ENCODE measurements around the gene CCN6. TPM values are rescaled to one million over a fixed set of nuclear protein-coding genes. Genes with fewer than 3 reads are reported as not detected.

Gene CCN6
- polyA plus RNA-seq, 6 donors from 2014 or later, result 0.11 to 0.15 TPM; not detected in 4

DNA sequence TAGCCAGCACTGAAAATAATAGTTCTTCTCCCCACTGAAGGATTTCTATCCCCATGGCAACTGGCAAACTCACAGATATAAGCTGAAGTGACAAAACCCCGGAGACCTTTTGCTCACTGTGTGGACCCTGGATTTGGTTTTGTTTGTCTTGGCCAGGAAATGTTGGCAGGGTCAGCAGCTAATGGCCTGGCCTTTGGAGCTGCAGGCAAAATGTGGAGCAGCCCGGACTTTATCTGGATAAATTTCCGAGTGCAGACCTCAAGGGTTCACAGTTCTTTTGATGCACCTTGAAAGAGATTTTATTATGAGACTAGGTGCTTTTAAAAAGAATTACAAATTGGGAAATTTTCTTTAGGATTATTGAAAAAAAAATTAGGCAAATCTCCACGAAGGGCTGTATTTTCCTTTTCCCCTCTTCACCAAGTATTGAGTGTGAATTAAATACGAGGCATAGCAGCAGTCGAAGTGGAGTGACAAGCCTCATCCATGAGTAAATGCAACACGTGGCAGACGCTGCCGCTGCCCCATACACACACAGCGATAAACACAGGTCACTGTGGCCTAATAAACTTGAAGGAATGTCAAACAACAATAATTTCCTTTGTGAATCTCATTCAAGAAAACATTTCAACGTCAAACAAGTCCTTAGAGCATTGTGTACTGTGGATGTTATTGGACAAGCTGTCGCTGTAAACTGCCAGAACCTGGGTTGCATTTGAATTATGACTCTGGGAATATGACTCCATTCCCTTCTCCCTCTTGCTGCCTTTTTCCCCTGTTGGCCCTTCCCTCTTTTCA is 35.1 kb upstream of the CCN6 start:
- Mint-ChIP-seq H3K27ac (no peak overlapping the region), H3K27me3 (no peaks in the 10 kb centered on the region), H3K4me3 (no peak overlapping the region), H3K4me1 (no peaks in the 10 kb centered on the region), H3K36me3 (peaks cover 4 to 6% of the 10 kb centered on the region in 2 donors), H3K9me3 (peaks cover 0 to 6% (median 4%) of the 10 kb centered on the region in 7 donors)
- DNase-seq, result no peak
- ATAC-seq (ENCODE audit: low read depth in 2 of 2), result no peak

DNA sequence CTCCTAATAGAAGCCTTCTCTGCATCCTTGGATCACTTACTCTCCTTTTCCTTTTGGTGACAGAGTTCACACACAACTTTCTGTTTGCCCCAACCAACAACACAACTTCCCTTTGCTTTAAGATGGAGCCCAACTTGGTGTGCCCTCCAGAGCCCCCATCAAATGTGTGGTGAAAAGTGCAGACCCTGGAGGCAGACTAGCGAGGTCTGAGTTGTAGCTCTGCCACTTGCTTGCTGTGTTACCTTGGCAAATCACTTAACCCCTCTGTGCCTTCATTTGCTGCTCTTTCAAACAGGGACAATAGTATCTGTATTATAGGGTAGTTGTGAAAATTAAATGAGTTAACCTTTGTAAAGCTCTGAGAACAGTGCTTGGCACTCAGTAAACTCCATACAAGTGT is 34.3 kb upstream of the CCN6 start:
- no peaks in the 10 kb centered on the region for H3K4me1 Mint-ChIP-seq
- H3K27me3 Mint-ChIP-seq, result no peaks in the 10 kb centered on the region
- H3K9me3 Mint-ChIP-seq, result peaks cover 6 to 13% (median 6%) of the 10 kb centered on the region in 7 donors
- H3K27ac Mint-ChIP-seq, result no peak overlapping the region
- no peak overlapping the region for H3K4me3 Mint-ChIP-seq
- ATAC-seq (ENCODE audit: low read depth in 2 of 2), result no peak
- peaks cover 10 to 14% of the 10 kb centered on the region in 2 donors for H3K36me3 Mint-ChIP-seq
- DNase-seq, result no peak

DNA sequence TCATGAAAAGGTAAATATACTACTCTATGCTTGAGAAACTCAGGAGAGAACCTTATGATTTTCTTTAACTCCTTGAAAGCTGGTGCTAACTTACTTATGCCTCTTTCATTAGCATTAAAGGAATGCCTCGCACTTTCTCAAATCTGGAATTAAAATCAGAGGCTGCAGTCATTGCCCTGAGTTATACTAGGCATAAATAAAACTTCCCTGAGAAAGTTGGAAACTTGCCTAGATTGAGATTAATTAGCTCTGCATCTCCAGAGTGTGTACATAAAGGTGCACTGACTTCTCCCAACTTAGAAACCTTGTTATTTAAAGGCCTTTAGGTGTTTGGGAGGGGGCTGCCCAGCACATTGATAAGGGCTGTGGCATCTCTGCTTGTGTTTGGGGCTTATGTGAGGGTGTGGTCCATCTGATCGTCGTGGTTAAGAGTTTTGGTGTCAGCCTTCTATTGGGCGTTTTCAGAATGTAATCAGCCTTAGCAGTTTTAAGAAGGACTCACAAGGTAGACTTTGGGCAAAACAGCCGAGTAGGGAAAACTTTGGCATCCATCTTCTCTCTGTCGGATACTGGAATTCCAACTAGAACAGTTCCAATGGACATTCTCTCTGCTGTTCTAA is 32.1 kb upstream of the CCN6 start:
- H3K4me3 Mint-ChIP-seq, result no peak overlapping the region
- no peaks in the 10 kb centered on the region for H3K27me3 Mint-ChIP-seq
- peaks cover 6 to 16% (median 8%) of the 10 kb centered on the region in 7 donors for H3K9me3 Mint-ChIP-seq
- DNase-seq (no peak), ATAC-seq (ENCODE audit: low read depth in 2 of 2) (no peak)
- peaks cover 12 to 16% of the 10 kb centered on the region in 2 donors for H3K36me3 Mint-ChIP-seq
- H3K27ac Mint-ChIP-seq, result no peak overlapping the region
- H3K4me1 Mint-ChIP-seq, result no peaks in the 10 kb centered on the region

- ATAC-seq (ENCODE audit: low read depth in 2 of 2) (no peak), DNase-seq (no peak)
- Mint-ChIP-seq H3K4me1 (peaks cover 0 to 2% (median 2%) of the 10 kb centered on the region in 3 donors), H3K4me3 (no peak overlapping the region), H3K27ac (no peak overlapping the region), H3K9me3 (peaks cover 6 to 16% (median 8%) of the 10 kb centered on the region in 7 donors), H3K27me3 (no peaks in the 10 kb centered on the region), H3K36me3 (peaks cover 12 to 16% of the 10 kb centered on the region in 2 donors)
Observed at GRCh38 chr6:112022749-112023148, 31.2 kb upstream of the CCN6 start.

DNA sequence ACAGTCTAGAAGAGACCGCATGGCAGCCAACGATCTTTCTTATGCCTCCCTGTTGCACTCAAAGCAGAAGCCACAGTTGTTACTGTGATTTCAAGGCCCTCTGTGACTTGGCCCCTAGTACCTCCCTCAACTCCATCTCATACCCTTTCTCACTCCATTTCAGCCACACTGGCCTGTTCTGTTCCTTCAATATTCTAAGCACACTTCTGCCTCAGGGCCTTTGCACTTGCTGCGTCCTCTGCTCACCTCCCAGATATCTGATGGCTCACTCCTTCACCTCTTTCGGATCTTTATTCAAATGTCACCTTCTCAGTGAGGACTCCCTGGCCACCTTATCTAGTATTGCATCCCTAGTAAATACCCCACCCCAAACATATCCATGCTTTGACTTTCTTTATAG is 29.4 kb upstream of the CCN6 start:
- ATAC-seq (ENCODE audit: low read depth in 2 of 2) (no peak), DNase-seq (no peak)
- Mint-ChIP-seq H3K36me3 (peaks cover 12 to 16% of the 10 kb centered on the region in 2 donors), H3K4me3 (no peak overlapping the region), H3K9me3 (peaks cover 6 to 16% (median 8%) of the 10 kb centered on the region in 7 donors), H3K27ac (no peak overlapping the region), H3K4me1 (peaks cover 13 to 17% (median 14%) of the 10 kb centered on the region in 3 donors), H3K27me3 (no peaks in the 10 kb centered on the region)

- Mint-ChIP-seq H3K9me3 (peaks cover 6 to 16% (median 8%) of the 10 kb centered on the region in 7 donors), H3K4me3 (no peak overlapping the region), H3K27me3 (peaks cover 0 to 1% (median 0%) of the 10 kb centered on the region in 3 donors), H3K4me1 (peaks cover 13 to 17% (median 15%) of the 10 kb centered on the region in 3 donors), H3K36me3 (peaks cover 12 to 16% of the 10 kb centered on the region in 2 donors), H3K27ac (no peak overlapping the region)
- no peak for ATAC-seq (ENCODE audit: low read depth in 2 of 2)
- no peak for DNase-seq
Observed at GRCh38 chr6:112026933-112027332, 27.0 kb upstream of the CCN6 start.

DNA sequence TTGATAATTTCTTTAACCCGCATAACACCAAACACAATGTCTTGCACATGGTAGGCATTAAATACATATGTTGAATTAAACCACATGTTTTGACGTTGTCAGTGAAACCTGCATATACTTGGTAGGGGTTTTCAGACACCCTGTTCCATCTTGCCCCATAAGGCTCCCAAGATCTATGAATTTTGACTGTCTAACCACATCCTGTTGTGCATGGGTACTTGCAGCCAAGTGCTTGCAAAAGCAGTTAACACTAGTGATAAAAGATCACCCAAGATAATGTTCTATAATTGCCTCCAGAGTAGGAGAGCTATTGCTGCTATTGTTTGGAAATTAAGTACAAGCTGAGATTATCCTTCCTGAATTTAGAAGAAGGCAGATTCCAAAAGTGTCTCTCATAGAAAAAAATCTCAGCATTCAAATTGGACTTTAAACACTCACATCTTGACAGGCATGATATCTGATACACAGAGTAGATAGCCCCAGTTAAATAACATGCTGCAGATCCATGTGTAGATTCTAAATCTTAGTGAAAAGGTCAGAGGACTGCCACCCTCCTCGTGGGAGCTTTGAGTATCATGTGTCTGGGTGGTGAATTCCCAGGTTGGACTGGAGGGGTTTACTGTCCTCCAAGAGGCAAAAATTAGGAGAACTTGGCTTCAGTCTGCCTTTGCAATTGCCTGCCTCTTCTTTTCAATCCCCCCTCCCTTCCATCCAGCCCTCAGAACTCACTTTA is 25.8 kb upstream of the CCN6 start:
- Mint-ChIP-seq H3K36me3 (peaks cover 12 to 16% of the 10 kb centered on the region in 2 donors), H3K27me3 (peaks cover 0 to 9% (median 0%) of the 10 kb centered on the region in 3 donors), H3K4me3 (peak overlapping the region in 1 of 8 donors; percentile 10), H3K27ac (peak overlapping the region in 1 of 6 donors; percentile 58), H3K4me1 (peaks cover 13 to 17% (median 15%) of the 10 kb centered on the region in 3 donors), H3K9me3 (peaks cover 6 to 16% (median 8%) of the 10 kb centered on the region in 7 donors)
- peak; percentile 70 to 78 for ATAC-seq (ENCODE audit: low read depth in 2 of 2)
- peak; percentile 13 for DNase-seq

DNA sequence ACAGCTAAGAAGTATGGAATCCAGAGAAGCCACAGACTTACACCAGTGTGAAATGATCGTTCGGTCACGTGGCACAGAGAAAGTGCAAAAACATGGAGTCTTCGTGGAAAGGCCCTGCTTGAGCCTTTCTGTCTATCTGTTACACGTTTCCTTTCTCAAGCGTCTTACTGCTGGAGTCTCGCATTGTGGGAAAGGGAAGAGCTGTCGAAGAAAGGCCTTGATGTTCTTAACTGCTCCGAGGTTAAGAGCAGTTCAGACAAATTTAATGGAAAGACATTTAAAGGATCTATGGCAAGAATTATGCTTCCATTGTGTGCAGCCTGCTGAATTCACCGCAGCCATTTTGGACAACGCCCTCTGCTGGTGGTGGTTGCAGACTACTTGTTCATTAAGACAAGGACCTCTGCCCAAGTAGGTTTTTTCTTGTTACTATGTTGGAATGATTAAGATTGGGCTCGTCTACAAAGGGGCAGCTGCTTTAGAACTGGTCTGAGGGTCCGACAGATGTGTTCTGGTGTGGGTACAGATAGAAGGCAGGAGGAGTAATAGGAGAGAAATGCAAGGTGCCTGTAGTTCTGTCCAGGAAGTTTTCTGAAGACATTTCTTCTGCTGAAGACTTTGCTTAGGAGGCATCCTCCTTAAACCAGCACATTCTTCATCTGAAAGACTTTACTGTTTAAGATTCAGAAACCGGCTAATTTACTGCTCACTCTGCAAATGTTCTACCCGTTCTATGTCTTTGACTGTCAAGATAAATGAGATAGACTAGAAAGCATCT is 24.7 kb upstream of the CCN6 start:
- Mint-ChIP-seq H3K4me1 (peaks cover 13 to 17% (median 15%) of the 10 kb centered on the region in 3 donors), H3K27me3 (peaks cover 4 to 19% (median 11%) of the 10 kb centered on the region in 3 donors), H3K9me3 (peaks cover 0 to 7% (median 4%) of the 10 kb centered on the region in 7 donors), H3K4me3 (peak overlapping the region in 2 of 8 donors; percentile 14 to 38), H3K36me3 (peaks cover 6% of the 10 kb centered on the region in 2 donors), H3K27ac (no peak overlapping the region)
- DNase-seq (peak; percentile 45), ATAC-seq (ENCODE audit: low read depth in 2 of 2) (peak; percentile 47 to 67)

- DNase-seq (no peak), ATAC-seq (ENCODE audit: low read depth in 2 of 2) (no peak)
- Mint-ChIP-seq H3K4me3 (no peak overlapping the region), H3K27me3 (peaks cover 5 to 19% (median 12%) of the 10 kb centered on the region in 3 donors), H3K9me3 (no peaks in the 10 kb centered on the region), H3K4me1 (peaks cover 13 to 17% (median 15%) of the 10 kb centered on the region in 3 donors), H3K27ac (peak overlapping the region in 1 of 6 donors; percentile 2), H3K36me3 (no peaks in the 10 kb centered on the region)
Observed at GRCh38 chr6:112030206-112030960, 23.5 kb upstream of the CCN6 start.

GRCh38 chr6:112030961-112031660 is 22.8 kb upstream of the CCN6 start:
- H3K27me3 Mint-ChIP-seq, result peaks cover 9 to 19% (median 12%) of the 10 kb centered on the region in 3 donors

DNA sequence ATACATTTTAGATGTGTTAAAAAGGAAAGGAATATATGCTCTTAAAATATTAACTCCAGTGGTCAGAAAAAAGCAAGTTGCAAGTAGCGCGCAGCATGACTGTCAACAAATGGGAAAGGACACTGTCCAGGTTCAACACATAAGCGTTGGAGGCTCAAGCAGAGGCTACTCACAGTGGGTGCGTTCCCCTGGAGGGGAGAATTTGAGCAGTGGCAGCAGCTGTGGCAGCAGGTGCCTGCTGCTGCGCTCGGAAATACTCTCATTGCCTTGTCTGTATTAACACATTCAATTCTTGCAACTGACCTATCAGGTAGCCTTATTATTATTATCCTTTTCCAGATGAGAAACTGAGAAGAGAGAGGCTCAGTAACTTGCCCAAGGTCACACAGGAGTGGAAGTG is 21.9 kb upstream of the CCN6 start:
- Mint-ChIP-seq H3K9me3 (no peaks in the 10 kb centered on the region), H3K27me3 (peaks cover 10 to 19% (median 12%) of the 10 kb centered on the region in 3 donors), H3K27ac (no peak overlapping the region), H3K4me1 (peaks cover 13 to 17% (median 15%) of the 10 kb centered on the region in 3 donors), H3K4me3 (no peak overlapping the region), H3K36me3 (no peaks in the 10 kb centered on the region)
- ATAC-seq (ENCODE audit: low read depth in 2 of 2) (no peak), DNase-seq (no peak)

More at GRCh38 chr6:112030961-112031660, 22.8 kb upstream of the CCN6 start:
- Mint-ChIP-seq H3K4me1 (peaks cover 13 to 17% (median 15%) of the 10 kb centered on the region in 3 donors), H3K27ac (no peak overlapping the region), H3K4me3 (no peak overlapping the region), H3K9me3 (no peaks in the 10 kb centered on the region), H3K36me3 (no peaks in the 10 kb centered on the region)
- no peak for ATAC-seq (ENCODE audit: low read depth in 2 of 2)
- no peak for DNase-seq

- Mint-ChIP-seq H3K27me3 (peaks cover 10 to 19% (median 12%) of the 10 kb centered on the region in 3 donors), H3K27ac (no peak overlapping the region), H3K4me3 (no peak overlapping the region), H3K9me3 (no peaks in the 10 kb centered on the region), H3K36me3 (no peaks in the 10 kb centered on the region), H3K4me1 (peaks cover 13 to 15% (median 13%) of the 10 kb centered on the region in 3 donors)
- ATAC-seq (ENCODE audit: low read depth in 2 of 2), result no peak
- no peak for DNase-seq
Observed at GRCh38 chr6:112032728-112033127, 21.2 kb upstream of the CCN6 start.
